Activated CD8-positive, alpha-beta memory T cell treated with anti-CD3 and anti-CD28 coated beads for 24 hours (primary cell): ENCODE data around the gene DAAM1.

Experiments
- DNase-seq: peaks from one replicate; pipeline ENCODE4 v3.0.0-alpha.2; 2020

DAAM1 gene

GRCh38 chr14:59189091-59189785 lies 771 bp downstream of the DAAM1 start:
- DNase-seq, result no peak

- DNase-seq, result peak; percentile 75
Observed at GRCh38 chr14:59189786-59190368, 1.4 kb downstream of the DAAM1 start.

- no peak for DNase-seq
Observed at GRCh38 chr14:59190372-59190771, 1.9 kb downstream of the DAAM1 start.

GRCh38 chr14:59195912-59196311 lies 7.4 kb downstream of the DAAM1 start:
- no peak for DNase-seq

- no peak for DNase-seq
Observed at GRCh38 chr14:59197695-59198262, 9.3 kb downstream of the DAAM1 start.

- DNase-seq, result no peak
Observed at GRCh38 chr14:59199205-59199604, 10.7 kb downstream of the DAAM1 start.

- no peak for DNase-seq
Observed at GRCh38 chr14:59199614-59200013, 11.1 kb downstream of the DAAM1 start.

- no peak for DNase-seq
Observed at GRCh38 chr14:59200195-59200594, 11.7 kb downstream of the DAAM1 start.

GRCh38 chr14:59202031-59202430 lies 13.6 kb downstream of the DAAM1 start:
- DNase-seq, result no peak

- DNase-seq, result no peak
Observed at GRCh38 chr14:59204305-59204704, 15.8 kb downstream of the DAAM1 start.

GRCh38 chr14:59206892-59207291 lies 18.4 kb downstream of the DAAM1 start:
- DNase-seq, result no peak

GRCh38 chr14:59207506-59207933 lies 19.1 kb downstream of the DAAM1 start:
- no peak for DNase-seq

- no peak for DNase-seq
Observed at GRCh38 chr14:59208224-59208814, 19.9 kb downstream of the DAAM1 start.

GRCh38 chr14:59208954-59209353 lies 20.5 kb downstream of the DAAM1 start:
- DNase-seq, result no peak

- DNase-seq, result no peak
Observed at GRCh38 chr14:59210621-59211020, 22.2 kb downstream of the DAAM1 start.

- no peak for DNase-seq
Observed at GRCh38 chr14:59213368-59214315, 25.2 kb downstream of the DAAM1 start.

- DNase-seq, result no peak
Observed at GRCh38 chr14:59214702-59215302, 26.3 kb downstream of the DAAM1 start.

GRCh38 chr14:59215322-59215721 lies 26.9 kb downstream of the DAAM1 start:
- no peak for DNase-seq

GRCh38 chr14:59215757-59216156 lies 27.3 kb downstream of the DAAM1 start:
- no peak for DNase-seq

GRCh38 chr14:59217011-59217410 lies 28.5 kb downstream of the DAAM1 start:
- no peak for DNase-seq

GRCh38 chr14:59221568-59221967 lies 33.1 kb downstream of the DAAM1 start:
- no peak for DNase-seq

- DNase-seq, result no peak
Observed at GRCh38 chr14:59224341-59224740, 35.9 kb downstream of the DAAM1 start.

GRCh38 chr14:59225281-59225680 lies 36.8 kb downstream of the DAAM1 start:
- DNase-seq, result no peak
